ENCODE results near the gene CLINT1. TPM values are rescaled to one million over a fixed set of nuclear protein-coding genes. Genes with fewer than 3 reads are reported as not detected.

The CLINT1 gene
- total RNA-seq, 1 experiment from 2014 or later, result 79.6 TPM

GRCh38 chr5:157866536-157866935, 7.6 kb upstream of the CLINT1 start:
- no peak for TF ChIP-seq FOXJ3 (CRISPR knock-in tag; IDR thresholded peaks at IDR 0.05; ENCODE audit: borderline replicate concordance)
- TF ChIP-seq ZNF396 (CRISPR knock-in tag; IDR thresholded peaks at IDR 0.05; ENCODE audit: borderline replicate concordance), result no peak
- TF ChIP-seq E2F4 (CRISPR knock-in tag; IDR thresholded peaks at IDR 0.05; ENCODE audit: borderline replicate concordance, low read depth), result no peak
- no peak for TF ChIP-seq HMGA2 (CRISPR knock-in tag; IDR thresholded peaks at IDR 0.05)
- TF ChIP-seq, protein P1, sequence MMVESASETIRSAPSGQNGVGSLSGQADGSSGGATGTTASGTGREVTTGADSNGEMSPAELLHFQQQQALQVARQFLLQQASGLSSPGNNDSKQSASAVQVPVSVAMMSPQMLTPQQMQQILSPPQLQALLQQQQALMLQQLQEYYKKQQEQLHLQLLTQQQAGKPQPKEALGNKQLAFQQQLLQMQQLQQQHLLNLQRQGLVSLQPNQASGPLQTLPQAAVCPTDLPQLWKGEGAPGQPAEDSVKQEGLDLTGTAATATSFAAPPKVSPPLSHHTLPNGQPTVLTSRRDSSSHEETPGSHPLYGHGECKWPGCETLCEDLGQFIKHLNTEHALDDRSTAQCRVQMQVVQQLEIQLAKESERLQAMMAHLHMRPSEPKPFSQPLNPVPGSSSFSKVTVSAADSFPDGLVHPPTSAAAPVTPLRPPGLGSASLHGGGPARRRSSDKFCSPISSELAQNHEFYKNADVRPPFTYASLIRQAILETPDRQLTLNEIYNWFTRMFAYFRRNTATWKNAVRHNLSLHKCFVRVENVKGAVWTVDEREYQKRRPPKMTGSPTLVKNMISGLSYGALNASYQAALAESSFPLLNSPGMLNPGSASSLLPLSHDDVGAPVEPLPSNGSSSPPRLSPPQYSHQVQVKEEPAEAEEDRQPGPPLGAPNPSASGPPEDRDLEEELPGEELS (CRISPR knock-in tag; IDR thresholded peaks at IDR 0.05), result no peak
- no peak for TF ChIP-seq TEAD4 (CRISPR knock-in tag; IDR thresholded peaks at IDR 0.05)
- TF ChIP-seq GRHL2 (CRISPR knock-in tag; IDR thresholded peaks at IDR 0.05; ENCODE audit: insufficient replicate concordance, severe bottlenecking), result no peak
- no peak for TF ChIP-seq TCF7 (CRISPR knock-in tag; IDR thresholded peaks at IDR 0.05; ENCODE audit: low read depth)
- no peak for TF ChIP-seq IRF1 (CRISPR knock-in tag; IDR thresholded peaks at IDR 0.05)
- no peak for TF ChIP-seq CBFB (CRISPR knock-in tag; IDR thresholded peaks at IDR 0.05; ENCODE audit: low read depth)
- TF ChIP-seq MYBL2 (CRISPR knock-in tag; IDR thresholded peaks at IDR 0.05), result no peak
- no peak for TF ChIP-seq CREM (CRISPR knock-in tag; IDR thresholded peaks at IDR 0.05)
- no peak for TF ChIP-seq JUN (CRISPR knock-in tag; IDR thresholded peaks at IDR 0.05)
- TF ChIP-seq JAZF1 (CRISPR knock-in tag; IDR thresholded peaks at IDR 0.05), result no peak
- TF ChIP-seq, protein P2, sequence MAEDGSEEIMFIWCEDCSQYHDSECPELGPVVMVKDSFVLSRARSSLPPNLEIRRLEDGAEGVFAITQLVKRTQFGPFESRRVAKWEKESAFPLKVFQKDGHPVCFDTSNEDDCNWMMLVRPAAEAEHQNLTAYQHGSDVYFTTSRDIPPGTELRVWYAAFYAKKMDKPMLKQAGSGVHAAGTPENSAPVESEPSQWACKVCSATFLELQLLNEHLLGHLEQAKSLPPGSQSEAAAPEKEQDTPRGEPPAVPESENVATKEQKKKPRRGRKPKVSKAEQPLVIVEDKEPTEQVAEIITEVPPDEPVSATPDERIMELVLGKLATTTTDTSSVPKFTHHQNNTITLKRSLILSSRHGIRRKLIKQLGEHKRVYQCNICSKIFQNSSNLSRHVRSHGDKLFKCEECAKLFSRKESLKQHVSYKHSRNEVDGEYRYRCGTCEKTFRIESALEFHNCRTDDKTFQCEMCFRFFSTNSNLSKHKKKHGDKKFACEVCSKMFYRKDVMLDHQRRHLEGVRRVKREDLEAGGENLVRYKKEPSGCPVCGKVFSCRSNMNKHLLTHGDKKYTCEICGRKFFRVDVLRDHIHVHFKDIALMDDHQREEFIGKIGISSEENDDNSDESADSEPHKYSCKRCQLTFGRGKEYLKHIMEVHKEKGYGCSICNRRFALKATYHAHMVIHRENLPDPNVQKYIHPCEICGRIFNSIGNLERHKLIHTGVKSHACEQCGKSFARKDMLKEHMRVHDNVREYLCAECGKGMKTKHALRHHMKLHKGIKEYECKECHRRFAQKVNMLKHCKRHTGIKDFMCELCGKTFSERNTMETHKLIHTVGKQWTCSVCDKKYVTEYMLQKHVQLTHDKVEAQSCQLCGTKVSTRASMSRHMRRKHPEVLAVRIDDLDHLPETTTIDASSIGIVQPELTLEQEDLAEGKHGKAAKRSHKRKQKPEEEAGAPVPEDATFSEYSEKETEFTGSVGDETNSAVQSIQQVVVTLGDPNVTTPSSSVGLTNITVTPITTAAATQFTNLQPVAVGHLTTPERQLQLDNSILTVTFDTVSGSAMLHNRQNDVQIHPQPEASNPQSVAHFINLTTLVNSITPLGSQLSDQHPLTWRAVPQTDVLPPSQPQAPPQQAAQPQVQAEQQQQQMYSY (CRISPR knock-in tag; IDR thresholded peaks at IDR 0.05), result no peak
- TF ChIP-seq ZNF219 (CRISPR knock-in tag; IDR thresholded peaks at IDR 0.05; ENCODE audit: borderline replicate concordance), result no peak
- TF ChIP-seq NFATC4 (CRISPR knock-in tag; IDR thresholded peaks at IDR 0.05), result no peak
- TF ChIP-seq ZNF232 (CRISPR knock-in tag; IDR thresholded peaks at IDR 0.05), result no peak
- TF ChIP-seq GTF2I (CRISPR knock-in tag; conservative IDR thresholded peaks at IDR 0.05), result no peak
- ChIA-PET POLR2A (no interaction called here), CTCF (interaction anchor here (0.9 to 1.8 kb wide), 3 partner anchors 37 to 128 kb away, joined by 3 to 5 read pairs (median 4); partner anchors contain the start of gene LSM11)
- Mint-ChIP-seq H3K36me3 (peaks cover 5% of the 10 kb centered on the region; the same call in 1 of the 2 replicates), H3K9me3 (peaks cover 7% of the 10 kb centered on the region), H3K4me3 (no peak overlapping the region), H3K4me1 (peaks cover 17% of the 10 kb centered on the region), H3K27ac (no peak overlapping the region), H3K27me3 (ENCODE audit: low read depth) (no peaks in the 10 kb centered on the region)
- DNase-seq (ENCODE audit: low spot score) (no peak), ATAC-seq (no peak)

GRCh38 chr5:157865781-157866180, 6.8 kb upstream of the CLINT1 start:
- ChIA-PET POLR2A (no interaction called here), CTCF (interaction anchor here (0.9 to 1.8 kb wide), 3 partner anchors 106 to 129 kb away, joined by 3 to 5 read pairs (median 3); partner anchors contain the start of gene LSM11)
- H3K9me3 Mint-ChIP-seq, result peaks cover 7% of the 10 kb centered on the region
- no peaks in the 10 kb centered on the region for H3K27me3 Mint-ChIP-seq (ENCODE audit: low read depth)
- no peak overlapping the region for H3K4me3 Mint-ChIP-seq
- ATAC-seq (no peak), DNase-seq (ENCODE audit: low spot score) (no peak)
- H3K4me1 Mint-ChIP-seq, result peaks cover 25% of the 10 kb centered on the region
- H3K27ac Mint-ChIP-seq, result no peak overlapping the region
- H3K36me3 Mint-ChIP-seq, result peaks cover 5% of the 10 kb centered on the region; the same call in 1 of the 2 replicates
- TF ChIP-seq ETV6 (CRISPR knock-in tag; IDR thresholded peaks at IDR 0.05), result no peak
- TF ChIP-seq, protein P3, sequence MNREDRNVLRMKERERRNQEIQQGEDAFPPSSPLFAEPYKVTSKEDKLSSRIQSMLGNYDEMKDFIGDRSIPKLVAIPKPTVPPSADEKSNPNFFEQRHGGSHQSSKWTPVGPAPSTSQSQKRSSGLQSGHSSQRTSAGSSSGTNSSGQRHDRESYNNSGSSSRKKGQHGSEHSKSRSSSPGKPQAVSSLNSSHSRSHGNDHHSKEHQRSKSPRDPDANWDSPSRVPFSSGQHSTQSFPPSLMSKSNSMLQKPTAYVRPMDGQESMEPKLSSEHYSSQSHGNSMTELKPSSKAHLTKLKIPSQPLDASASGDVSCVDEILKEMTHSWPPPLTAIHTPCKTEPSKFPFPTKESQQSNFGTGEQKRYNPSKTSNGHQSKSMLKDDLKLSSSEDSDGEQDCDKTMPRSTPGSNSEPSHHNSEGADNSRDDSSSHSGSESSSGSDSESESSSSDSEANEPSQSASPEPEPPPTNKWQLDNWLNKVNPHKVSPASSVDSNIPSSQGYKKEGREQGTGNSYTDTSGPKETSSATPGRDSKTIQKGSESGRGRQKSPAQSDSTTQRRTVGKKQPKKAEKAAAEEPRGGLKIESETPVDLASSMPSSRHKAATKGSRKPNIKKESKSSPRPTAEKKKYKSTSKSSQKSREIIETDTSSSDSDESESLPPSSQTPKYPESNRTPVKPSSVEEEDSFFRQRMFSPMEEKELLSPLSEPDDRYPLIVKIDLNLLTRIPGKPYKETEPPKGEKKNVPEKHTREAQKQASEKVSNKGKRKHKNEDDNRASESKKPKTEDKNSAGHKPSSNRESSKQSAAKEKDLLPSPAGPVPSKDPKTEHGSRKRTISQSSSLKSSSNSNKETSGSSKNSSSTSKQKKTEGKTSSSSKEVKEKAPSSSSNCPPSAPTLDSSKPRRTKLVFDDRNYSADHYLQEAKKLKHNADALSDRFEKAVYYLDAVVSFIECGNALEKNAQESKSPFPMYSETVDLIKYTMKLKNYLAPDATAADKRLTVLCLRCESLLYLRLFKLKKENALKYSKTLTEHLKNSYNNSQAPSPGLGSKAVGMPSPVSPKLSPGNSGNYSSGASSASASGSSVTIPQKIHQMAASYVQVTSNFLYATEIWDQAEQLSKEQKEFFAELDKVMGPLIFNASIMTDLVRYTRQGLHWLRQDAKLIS (CRISPR knock-in tag; IDR thresholded peaks at IDR 0.05; ENCODE audit: borderline replicate concordance), result no peak

Measured in WTC11 (cell line).